Activated CD4-positive, alpha-beta T cell treated with anti-CD3 and anti-CD28 coated beads, Interleukin-2, amount 10 ng/mL, durations not matched to agents 7 days and 5 days (primary cell): Measurements from ENCODE around the gene RAG2. TPM values are rescaled to one million over a fixed set of nuclear protein-coding genes. Genes with fewer than 3 reads are reported as not detected.

Experiments used
- CTCF ChIA-PET: fragments of 350-600 bp; sonication (Branson Sonifier 250); formaldehyde crosslinking; loops from one replicate; lab custom pipeline; 2021; ENCODE audit warnings: antibody characterized with exemption; lab: Charles Lee
- POLR2A ChIA-PET: fragments of 350-600 bp; sonication (Branson Sonifier 250); formaldehyde crosslinking; loops from one replicate; lab custom pipeline; 2021; ENCODE audit warnings: antibody characterized with exemption; lab: Charles Lee
- DNase-seq: peaks from one replicate; pipeline ENCODE4 v3.0.0-alpha.2; 2020
- H3K27ac Mint-ChIP-seq: one replicate; pipeline ENCODE4 v1.8.0; 2021; ENCODE audit warnings: mild to moderate bottlenecking, moderate library complexity, mixed read lengths
- H3K27me3 Mint-ChIP-seq: one replicate; pipeline ENCODE4 v1.8.0; 2021; ENCODE audit warnings: mixed read lengths
- H3K36me3 Mint-ChIP-seq: one replicate; pipeline ENCODE4 v1.8.0; 2021; ENCODE audit warnings: low read depth, mixed read lengths
- H3K4me1 Mint-ChIP-seq: one replicate; pipeline ENCODE4 v1.8.0; 2021; ENCODE audit warnings: mixed read lengths
- H3K4me3 Mint-ChIP-seq: one replicate; pipeline ENCODE4 v1.8.0; 2021; ENCODE audit warnings: mild to moderate bottlenecking, moderate library complexity, mixed read lengths
- H3K9me3 Mint-ChIP-seq: one replicate; pipeline ENCODE4 v1.8.0; 2021; ENCODE audit warnings: mixed read lengths
- total RNA-seq, 2 experiments: library from RNA; stranded (reverse); gene quantifications; one replicate each; pipeline ENCODE4 v1.2.3, GENCODE V29; 2021

Gene RAG2
- total RNA-seq, 2 experiments from 2014 or later = not detected

GRCh38 chr11:36618363-36619047 is 20.5 kb upstream of the RAG2 start:
- ChIA-PET CTCF (no interaction called here), POLR2A (no interaction called here)
- Mint-ChIP-seq H3K9me3 (no peaks in the 10 kb centered on the region), H3K4me3 (no peak overlapping the region), H3K36me3 (no peaks in the 10 kb centered on the region), H3K27me3 (peaks cover 10% of the 10 kb centered on the region), H3K27ac (no peak overlapping the region), H3K4me1 (peaks cover 2% of the 10 kb centered on the region)
- DNase-seq = no peak

GRCh38 chr11:36617543-36618362 is 19.7 kb upstream of the RAG2 start:
- CTCF ChIA-PET = no interaction called here

GRCh38 chr11:36615826-36616225 is 17.8 kb upstream of the RAG2 start:
- no peaks in the 10 kb centered on the region for H3K36me3 Mint-ChIP-seq
- ChIA-PET POLR2A (no interaction called here), CTCF (no interaction called here)
- no peak overlapping the region for H3K27ac Mint-ChIP-seq
- DNase-seq = no peak
- H3K4me1 Mint-ChIP-seq = peaks cover 2% of the 10 kb centered on the region
- H3K4me3 Mint-ChIP-seq = no peak overlapping the region
- H3K27me3 Mint-ChIP-seq = peaks cover 5% of the 10 kb centered on the region
- no peaks in the 10 kb centered on the region for H3K9me3 Mint-ChIP-seq

More at GRCh38 chr11:36617543-36618362, 19.7 kb upstream of the RAG2 start:
- peaks cover 10% of the 10 kb centered on the region for H3K27me3 Mint-ChIP-seq
- no peaks in the 10 kb centered on the region for H3K9me3 Mint-ChIP-seq
- H3K4me3 Mint-ChIP-seq = no peak overlapping the region
- H3K36me3 Mint-ChIP-seq = no peaks in the 10 kb centered on the region
- H3K4me1 Mint-ChIP-seq = peaks cover 2% of the 10 kb centered on the region
- no peak overlapping the region for H3K27ac Mint-ChIP-seq
- POLR2A ChIA-PET = no interaction called here
- no peak for DNase-seq

GRCh38 chr11:36609383-36609782 is 11.3 kb upstream of the RAG2 start:
- H3K4me1 Mint-ChIP-seq = no peaks in the 10 kb centered on the region
- H3K9me3 Mint-ChIP-seq = no peaks in the 10 kb centered on the region
- H3K27ac Mint-ChIP-seq = no peak overlapping the region
- ChIA-PET CTCF (no interaction called here), POLR2A (no interaction called here)
- no peaks in the 10 kb centered on the region for H3K36me3 Mint-ChIP-seq
- peaks cover 16% of the 10 kb centered on the region for H3K27me3 Mint-ChIP-seq
- no peak for DNase-seq
- no peak overlapping the region for H3K4me3 Mint-ChIP-seq

GRCh38 chr11:36608491-36609199 is 10.6 kb upstream of the RAG2 start:
- POLR2A ChIA-PET = no interaction called here
- DNase-seq = no peak
- CTCF ChIA-PET = no interaction called here
- Mint-ChIP-seq H3K27ac (no peak overlapping the region), H3K4me3 (no peak overlapping the region), H3K27me3 (peaks cover 16% of the 10 kb centered on the region), H3K4me1 (no peaks in the 10 kb centered on the region), H3K9me3 (no peaks in the 10 kb centered on the region), H3K36me3 (no peaks in the 10 kb centered on the region)

GRCh38 chr11:36605221-36606216 is 7.5 kb upstream of the RAG2 start:
- POLR2A ChIA-PET = no interaction called here
- H3K27me3 Mint-ChIP-seq = peaks cover 20% of the 10 kb centered on the region
- CTCF ChIA-PET = no interaction called here
- no peak for DNase-seq
- no peaks in the 10 kb centered on the region for H3K9me3 Mint-ChIP-seq
- H3K27ac Mint-ChIP-seq = no peak overlapping the region
- no peaks in the 10 kb centered on the region for H3K4me1 Mint-ChIP-seq
- H3K4me3 Mint-ChIP-seq = no peak overlapping the region
- no peaks in the 10 kb centered on the region for H3K36me3 Mint-ChIP-seq

GRCh38 chr11:36602135-36602534 is 4.1 kb upstream of the RAG2 start:
- CTCF ChIA-PET = interaction anchor here (1.0 kb wide), 1 partner anchor 12 kb away, joined by 4 read pairs; no protein-coding TSS in a partner anchor
- no peaks in the 10 kb centered on the region for H3K36me3 Mint-ChIP-seq
- H3K4me1 Mint-ChIP-seq = no peaks in the 10 kb centered on the region
- H3K4me3 Mint-ChIP-seq = no peak overlapping the region
- H3K27ac Mint-ChIP-seq = no peak overlapping the region
- no peaks in the 10 kb centered on the region for H3K9me3 Mint-ChIP-seq
- POLR2A ChIA-PET = no interaction called here
- no peak for DNase-seq
- H3K27me3 Mint-ChIP-seq = peaks cover 8% of the 10 kb centered on the region

- POLR2A ChIA-PET = no interaction called here
- CTCF ChIA-PET = no interaction called here
- H3K27me3 Mint-ChIP-seq = peaks cover 10% of the 10 kb centered on the region
- no peaks in the 10 kb centered on the region for H3K9me3 Mint-ChIP-seq
- no peak for DNase-seq
- H3K27ac Mint-ChIP-seq = no peak overlapping the region
- H3K36me3 Mint-ChIP-seq = no peaks in the 10 kb centered on the region
- H3K4me3 Mint-ChIP-seq = no peak overlapping the region
- peaks cover 2% of the 10 kb centered on the region for H3K4me1 Mint-ChIP-seq
These were observed 3.1 kb upstream of the RAG2 start for GRCh38 chr11:36601155-36601554.

- H3K9me3 Mint-ChIP-seq = no peaks in the 10 kb centered on the region
- peaks cover 2% of the 10 kb centered on the region for H3K4me1 Mint-ChIP-seq
- DNase-seq = no peak
- H3K4me3 Mint-ChIP-seq = no peak overlapping the region
- H3K27me3 Mint-ChIP-seq = peaks cover 7% of the 10 kb centered on the region
- H3K36me3 Mint-ChIP-seq = no peaks in the 10 kb centered on the region
- ChIA-PET CTCF (no interaction called here), POLR2A (no interaction called here)
- no peak overlapping the region for H3K27ac Mint-ChIP-seq
These were observed 2.1 kb upstream of the RAG2 start for GRCh38 chr11:36600180-36600579.

GRCh38 chr11:36596880-36597279 is 1.2 kb downstream of the RAG2 start:
- ChIA-PET CTCF (no interaction called here), POLR2A (no interaction called here)
- H3K4me1 Mint-ChIP-seq = peaks cover 9% of the 10 kb centered on the region

GRCh38 chr11:36594316-36594989 is 3.6 kb downstream of the RAG2 start, which contains the start of gene IFTAP:
TSS of gene IFTAP (plus strand) at chr11:36594502. CDS start at chr11:36610104, 15,602 bp downstream.
- CTCF ChIA-PET = no interaction called here

More at GRCh38 chr11:36596880-36597279, 1.2 kb downstream of the RAG2 start:
- Mint-ChIP-seq H3K27ac (no peak overlapping the region), H3K27me3 (peaks cover 27% of the 10 kb centered on the region), H3K4me3 (no peak overlapping the region), H3K36me3 (no peaks in the 10 kb centered on the region), H3K9me3 (no peaks in the 10 kb centered on the region)
- DNase-seq = no peak

GRCh38 chr11:36591433-36591832 is 6.6 kb downstream of the RAG2 start:
- Mint-ChIP-seq H3K36me3 (no peaks in the 10 kb centered on the region), H3K27me3 (peaks cover 49% of the 10 kb centered on the region), H3K27ac (no peak overlapping the region), H3K4me1 (peaks cover 6% of the 10 kb centered on the region), H3K4me3 (no peak overlapping the region), H3K9me3 (no peaks in the 10 kb centered on the region)
- ChIA-PET POLR2A (no interaction called here), CTCF (no interaction called here)
- no peak for DNase-seq

More at GRCh38 chr11:36594316-36594989, 3.6 kb downstream of the RAG2 start, which contains the start of gene IFTAP:
- H3K4me1 Mint-ChIP-seq = peaks cover 9% of the 10 kb centered on the region
- H3K36me3 Mint-ChIP-seq = no peaks in the 10 kb centered on the region
- no peak within 1 kb of the TSS for H3K27ac Mint-ChIP-seq
- DNase-seq = peak; percentile 26
- H3K9me3 Mint-ChIP-seq = no peaks in the 10 kb centered on the region
- H3K27me3 Mint-ChIP-seq = peaks cover 37% of the 10 kb centered on the region
- POLR2A ChIA-PET = no interaction called here
- peak within 1 kb of the TSS; percentile 87 for H3K4me3 Mint-ChIP-seq
